ENCODE results near the gene HHAT.

Gene HHAT

GRCh38 chr1:210696709-210697108 is 368.0 kb downstream of the HHAT start:
- DNase-seq: no peak

GRCh38 chr1:210697185-210697584 is 368.5 kb downstream of the HHAT start:
- DNase-seq: no peak

GRCh38 chr1:210698661-210699060 is 370.0 kb downstream of the HHAT start:
- DNase-seq: no peak

- no peak for DNase-seq
Measured at GRCh38 chr1:210700083-210700482, 371.4 kb downstream of the HHAT start.

GRCh38 chr1:210700511-210700910 is 371.8 kb downstream of the HHAT start:
- no peak for DNase-seq

- DNase-seq: no peak
Measured at GRCh38 chr1:210702506-210702905, 373.8 kb downstream of the HHAT start.

- no peak for DNase-seq
Measured at GRCh38 chr1:210703593-210703992, 374.9 kb downstream of the HHAT start.

GRCh38 chr1:210705086-210705485 is 376.4 kb downstream of the HHAT start:
- no peak for DNase-seq

- no peak for DNase-seq
Measured at GRCh38 chr1:210706246-210706645, 377.5 kb downstream of the HHAT start.

- no peak for DNase-seq
Measured at GRCh38 chr1:210707300-210708240, 378.9 kb downstream of the HHAT start.

- no peak for DNase-seq
Measured at GRCh38 chr1:210709701-210710100, 381.0 kb downstream of the HHAT start.

- DNase-seq: no peak
Measured at GRCh38 chr1:210711825-210712612, 383.3 kb downstream of the HHAT start.

- no peak for DNase-seq
Measured at GRCh38 chr1:210715072-210715471, 386.4 kb downstream of the HHAT start.

GRCh38 chr1:210722410-210723081 is 393.8 kb downstream of the HHAT start:
- DNase-seq: no peak

GRCh38 chr1:210723646-210724045 is 394.9 kb downstream of the HHAT start:
- no peak for DNase-seq

- no peak for DNase-seq
Measured at GRCh38 chr1:210724768-210725167, 396.1 kb downstream of the HHAT start.

Measured in CD4-positive, alpha-beta T cell treated with Interleukin-12 subunit alpha and Interleukin-12 subunit beta, for 1 hour (primary cell).